GM12865 (cell line): ENCODE results near the gene LARGE1.
"Not testable (repeated sequence)": the region's sequence is repeated elsewhere in the genome, so short reads cannot be mapped to it uniquely, and the experiment has no call there.

Experiments used
- DNase-seq: peaks from one replicate; pipeline ENCODE4 v3.0.0; 2010; ENCODE audit warnings: low read depth
- H3K4me3 ChIP-seq: 2 replicates; pipeline ENCODE4 v1.5.1; 2011; ENCODE audit warnings: mild to moderate bottlenecking, low read depth, low read length, control low read depth
- TF ChIP-seq, protein P1 (sequence below): IDR thresholded peaks from 2 replicates; pipeline ENCODE4 v1.5.1; 2011; ENCODE audit warnings: low read length, control low read depth, low read depth, inconsistent platforms; ENCODE audit not compliant: insufficient read depth; ENCODE audit errors: missing control alignments

LARGE1 gene

DNA sequence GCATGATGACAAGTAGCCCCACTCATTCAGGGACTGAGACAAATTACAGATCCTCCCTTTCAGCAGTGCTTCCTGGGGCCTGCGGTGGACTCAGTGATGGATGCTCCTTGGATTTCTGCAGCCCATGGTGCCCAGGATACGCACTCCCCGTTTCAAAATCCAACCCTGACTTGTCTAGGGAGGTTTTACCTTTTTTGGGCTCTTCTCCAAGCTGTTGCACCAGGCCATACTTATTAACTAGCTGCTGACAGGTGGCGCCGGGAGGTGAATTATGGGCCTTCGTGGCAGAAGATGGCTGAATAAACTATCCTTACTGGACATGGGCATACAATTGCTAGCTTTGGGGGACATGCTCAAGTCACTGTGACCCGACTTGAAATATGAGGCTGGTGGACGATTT lies 537.8 kb downstream of the LARGE1 start:
- H3K4me3 ChIP-seq = no peak overlapping the region
- no peak for DNase-seq
- TF ChIP-seq, protein P1, sequence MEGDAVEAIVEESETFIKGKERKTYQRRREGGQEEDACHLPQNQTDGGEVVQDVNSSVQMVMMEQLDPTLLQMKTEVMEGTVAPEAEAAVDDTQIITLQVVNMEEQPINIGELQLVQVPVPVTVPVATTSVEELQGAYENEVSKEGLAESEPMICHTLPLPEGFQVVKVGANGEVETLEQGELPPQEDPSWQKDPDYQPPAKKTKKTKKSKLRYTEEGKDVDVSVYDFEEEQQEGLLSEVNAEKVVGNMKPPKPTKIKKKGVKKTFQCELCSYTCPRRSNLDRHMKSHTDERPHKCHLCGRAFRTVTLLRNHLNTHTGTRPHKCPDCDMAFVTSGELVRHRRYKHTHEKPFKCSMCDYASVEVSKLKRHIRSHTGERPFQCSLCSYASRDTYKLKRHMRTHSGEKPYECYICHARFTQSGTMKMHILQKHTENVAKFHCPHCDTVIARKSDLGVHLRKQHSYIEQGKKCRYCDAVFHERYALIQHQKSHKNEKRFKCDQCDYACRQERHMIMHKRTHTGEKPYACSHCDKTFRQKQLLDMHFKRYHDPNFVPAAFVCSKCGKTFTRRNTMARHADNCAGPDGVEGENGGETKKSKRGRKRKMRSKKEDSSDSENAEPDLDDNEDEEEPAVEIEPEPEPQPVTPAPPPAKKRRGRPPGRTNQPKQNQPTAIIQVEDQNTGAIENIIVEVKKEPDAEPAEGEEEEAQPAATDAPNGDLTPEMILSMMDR = no peak

DNA sequence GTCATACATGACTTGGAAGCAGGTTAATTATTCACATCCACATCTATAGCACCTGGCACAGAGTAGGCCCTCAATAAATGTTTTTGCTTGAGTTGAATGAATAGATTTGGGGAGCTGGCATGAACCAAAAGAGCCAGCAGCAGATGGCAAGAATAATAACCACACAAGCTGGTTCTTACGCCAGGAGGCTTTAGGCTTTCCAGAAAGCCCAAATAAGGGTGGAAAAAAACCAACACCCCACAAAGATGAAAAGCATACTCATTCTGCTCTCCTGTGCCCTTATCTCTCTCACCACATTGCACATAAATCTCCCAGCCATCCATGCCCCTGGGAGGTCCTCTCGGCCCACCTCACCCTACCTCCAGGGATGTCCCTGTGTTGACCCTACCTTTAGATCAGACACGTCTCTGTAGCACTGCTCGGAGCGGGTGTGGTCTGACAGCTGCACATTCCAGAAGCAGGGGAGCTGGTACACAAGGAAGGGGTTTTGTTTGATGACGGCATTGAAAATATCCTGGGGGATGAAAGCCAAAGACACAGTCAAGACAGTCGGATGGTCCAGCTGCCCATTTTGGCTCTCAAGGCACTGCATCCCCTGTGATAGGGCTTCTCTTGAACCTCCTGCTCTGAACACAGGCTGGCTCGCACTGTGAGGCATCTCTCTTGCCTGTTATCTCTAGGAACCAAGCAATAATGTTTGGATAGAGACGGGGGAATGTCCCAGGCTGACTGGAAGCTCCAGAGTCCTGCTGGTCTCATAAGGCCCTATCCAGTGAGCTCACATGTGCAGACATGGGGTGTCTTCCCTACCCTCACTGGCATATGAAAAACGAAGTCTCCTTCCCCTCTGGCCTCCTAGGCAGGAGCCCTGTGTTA lies 538.5 kb downstream of the LARGE1 start:
- H3K4me3 ChIP-seq = no peak overlapping the region
- TF ChIP-seq, protein P1 = no peak
- DNase-seq = no peak

DNA sequence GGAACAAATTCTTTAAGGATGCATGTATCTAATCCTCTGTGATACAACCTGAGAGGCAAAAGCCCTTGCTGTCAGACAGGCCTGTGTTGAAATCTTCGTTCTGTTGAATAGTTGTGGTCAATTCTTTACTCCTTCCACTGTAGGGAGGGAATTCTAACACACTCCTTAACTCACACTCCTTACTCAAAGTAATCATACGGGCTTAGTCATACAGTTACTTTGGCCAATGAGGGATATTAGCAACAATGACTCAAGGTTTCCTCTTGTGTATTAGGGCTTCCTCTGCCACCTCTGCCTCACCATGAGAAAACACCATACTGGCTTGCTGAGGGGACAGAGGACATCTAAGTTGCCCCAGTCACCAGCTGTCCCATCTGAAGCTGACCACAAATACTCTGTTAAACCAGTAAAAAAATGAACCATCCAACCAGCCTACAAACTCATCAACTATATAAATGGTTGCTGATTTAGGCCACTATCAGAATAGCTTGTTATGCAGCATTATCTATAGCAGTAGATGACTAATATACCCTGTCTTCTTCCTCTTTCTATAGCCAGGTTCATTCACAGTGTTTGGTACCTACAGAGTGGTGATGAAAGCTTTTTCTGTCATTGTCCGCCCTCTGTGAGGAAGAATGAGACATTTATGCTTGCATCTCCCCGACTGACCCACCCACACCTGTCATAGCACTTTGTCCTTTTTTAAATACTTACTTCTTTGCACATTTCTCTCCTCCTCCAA lies 539.3 kb downstream of the LARGE1 start:
- H3K4me3 ChIP-seq = no peak overlapping the region
- peak; percentile 34 for DNase-seq
- TF ChIP-seq, protein P1 = no peak

DNA sequence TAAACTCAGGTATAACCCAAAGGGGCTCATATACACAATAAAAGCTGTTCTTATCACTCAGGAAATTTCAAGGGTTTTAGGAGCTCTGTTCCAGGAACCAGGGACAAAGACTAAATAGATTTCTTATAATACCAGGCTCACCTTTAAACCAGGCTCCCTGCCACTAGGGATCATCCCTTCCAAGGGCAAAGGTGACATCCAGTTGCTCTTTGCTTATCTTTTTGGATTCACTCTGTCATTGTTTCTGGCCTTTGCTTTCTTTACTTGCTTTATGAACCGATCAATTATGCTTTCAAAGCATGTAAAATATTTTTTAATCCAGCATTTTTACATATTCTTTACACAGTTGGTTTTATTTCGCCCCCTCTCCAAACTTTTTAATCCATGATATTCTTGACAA lies 540.4 kb downstream of the LARGE1 start:
- TF ChIP-seq, protein P1 = no peak
- no peak overlapping the region for H3K4me3 ChIP-seq
- DNase-seq = no peak

DNA sequence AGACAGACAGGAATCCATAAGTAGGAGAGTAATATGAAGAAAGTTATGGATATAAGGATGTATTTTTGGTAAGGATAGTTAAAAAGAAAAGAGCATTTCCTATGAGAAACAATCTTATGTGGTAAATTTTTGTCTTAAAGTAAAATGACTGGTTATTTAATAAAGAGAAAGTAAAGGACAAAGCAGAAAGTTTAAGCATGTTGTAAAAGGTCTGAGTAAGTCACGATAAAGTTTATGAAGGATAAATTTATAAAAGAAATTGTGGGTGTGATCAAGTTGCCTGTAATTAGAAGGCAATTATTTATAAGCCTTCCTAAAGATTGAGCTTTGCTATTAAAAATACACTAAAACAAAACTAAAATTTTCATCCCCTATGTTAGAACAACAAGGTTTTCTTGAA lies 547.4 kb downstream of the LARGE1 start:
- H3K4me3 ChIP-seq = no peak overlapping the region
- DNase-seq = no peak
- TF ChIP-seq, protein P1 = no peak

DNA sequence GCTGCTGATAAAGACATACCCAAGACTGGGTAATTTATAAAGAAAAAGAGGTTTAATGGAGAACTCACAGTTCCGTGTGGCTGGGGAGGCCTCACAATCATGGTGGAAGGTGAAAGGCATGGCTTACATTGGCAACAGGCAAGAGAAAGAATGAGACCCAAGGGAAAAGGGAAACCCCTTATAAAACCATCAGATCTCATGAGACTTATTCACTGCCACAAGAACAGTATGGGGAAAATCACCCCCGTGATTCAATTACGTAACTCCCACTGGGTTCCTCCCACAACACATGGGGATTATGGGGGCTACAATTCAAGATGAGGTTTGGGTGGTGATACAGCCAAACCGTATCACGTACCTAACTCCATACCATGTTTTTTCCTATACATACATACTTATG lies 557.0 kb downstream of the LARGE1 start:
- DNase-seq = not testable (repeated sequence)

DNA sequence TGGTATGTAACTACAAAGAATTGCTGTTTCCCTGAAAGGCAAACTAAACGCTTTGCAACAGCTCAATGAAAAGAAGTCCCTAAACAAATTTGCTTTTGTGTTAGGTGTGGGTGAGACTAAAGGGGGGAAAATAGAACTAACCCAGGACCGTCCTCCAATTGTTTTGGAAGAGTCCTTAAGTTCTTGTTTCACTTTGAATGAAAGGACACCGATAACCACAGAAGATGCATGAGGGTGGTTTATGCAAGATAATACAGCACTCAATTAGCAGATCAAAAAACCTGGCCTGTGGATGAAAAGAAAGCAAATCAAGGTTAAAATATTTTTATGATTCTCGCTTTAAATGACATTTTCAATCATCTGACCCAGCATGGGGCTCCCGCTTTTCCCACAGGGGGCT lies 557.6 kb downstream of the LARGE1 start:
- DNase-seq = no peak
- H3K4me3 ChIP-seq = no peak overlapping the region
- TF ChIP-seq, protein P1 = no peak

More for the DNA sequence above, 557.0 kb downstream of the LARGE1 start:
- not testable (repeated sequence) for H3K4me3 ChIP-seq
